HG02642 (cell line): ENCODE measurements around the gene PDE8B.

Experiments used
- ATAC-seq: cut with Tn5 transposase; IDR thresholded peaks from one replicate; pipeline ENCODE4 v1.9.1; 2021; ENCODE audit warnings: mild to moderate bottlenecking; ENCODE audit not compliant: unreplicated experiment, poor library complexity

Gene PDE8B

GRCh38 chr5:77210091-77210963 lies at the start of gene PDE8B:
Gene PDE8B (plus strand): TSS chr5:77210680. CDS start chr5:77210926, 246 bp downstream.
- no peak for ATAC-seq

GRCh38 chr5:77163453-77163852 lies 47.0 kb upstream of the PDE8B start:
- no peak for ATAC-seq

GRCh38 chr5:77167063-77167462 lies 43.4 kb upstream of the PDE8B start:
- ATAC-seq: no peak

GRCh38 chr5:77167695-77168121 lies 42.8 kb upstream of the PDE8B start:
- no peak for ATAC-seq

- ATAC-seq: no peak
Measured at GRCh38 chr5:77168161-77168878, 42.2 kb upstream of the PDE8B start.

- ATAC-seq: no peak
Measured at GRCh38 chr5:77168879-77169244, 41.6 kb upstream of the PDE8B start.

GRCh38 chr5:77170196-77170890 lies 40.1 kb upstream of the PDE8B start:
- no peak for ATAC-seq

GRCh38 chr5:77171141-77171910 lies 39.2 kb upstream of the PDE8B start:
- no peak for ATAC-seq

- no peak for ATAC-seq
Measured at GRCh38 chr5:77172713-77173328, 37.7 kb upstream of the PDE8B start.

GRCh38 chr5:77174526-77174925 lies 36.0 kb upstream of the PDE8B start:
- no peak for ATAC-seq

- ATAC-seq: no peak
Measured at GRCh38 chr5:77175231-77175630, 35.2 kb upstream of the PDE8B start.

GRCh38 chr5:77176429-77176828 lies 34.1 kb upstream of the PDE8B start:
- ATAC-seq: no peak

GRCh38 chr5:77177576-77177975 lies 32.9 kb upstream of the PDE8B start:
- ATAC-seq: no peak

- ATAC-seq: no peak
Measured at GRCh38 chr5:77180167-77181081, 30.1 kb upstream of the PDE8B start.

GRCh38 chr5:77181173-77181572 lies 29.3 kb upstream of the PDE8B start:
- ATAC-seq: no peak

GRCh38 chr5:77181596-77182304 lies 28.7 kb upstream of the PDE8B start:
- ATAC-seq: no peak

GRCh38 chr5:77182367-77182766 lies 28.1 kb upstream of the PDE8B start:
- no peak for ATAC-seq

- ATAC-seq: no peak
Measured at GRCh38 chr5:77186652-77187370, 23.7 kb upstream of the PDE8B start.
